HG02981 (cell line): ENCODE data around the gene DOK3.

Experiments
- ATAC-seq: cut with Tn5 transposase; IDR thresholded peaks from one replicate; pipeline ENCODE4 v1.9.1; 2021; ENCODE audit warnings: mild to moderate bottlenecking, moderate library complexity; ENCODE audit not compliant: unreplicated experiment

The DOK3 gene

GRCh38 chr5:177484902-177485549, 24.6 kb downstream of the DOK3 start:
- ATAC-seq: no peak

- no peak for ATAC-seq
These were observed 25.4 kb downstream of the DOK3 start for GRCh38 chr5:177483994-177484901.

- ATAC-seq: no peak
These were observed 26.6 kb downstream of the DOK3 start for GRCh38 chr5:177483042-177483441.

- ATAC-seq: no peak
These were observed 27.2 kb downstream of the DOK3 start for GRCh38 chr5:177482359-177482795.

- ATAC-seq: no peak
These were observed 29.9 kb downstream of the DOK3 start for GRCh38 chr5:177479774-177480173.

GRCh38 chr5:177478711-177479646, 30.6 kb downstream of the DOK3 start:
- ATAC-seq: no peak

- no peak for ATAC-seq
These were observed 31.7 kb downstream of the DOK3 start for GRCh38 chr5:177477701-177478477.

GRCh38 chr5:177476531-177477233, 32.9 kb downstream of the DOK3 start:
- no peak for ATAC-seq

GRCh38 chr5:177475563-177476427, 33.8 kb downstream of the DOK3 start:
- no peak for ATAC-seq

GRCh38 chr5:177474846-177475562, 34.6 kb downstream of the DOK3 start:
- no peak for ATAC-seq

GRCh38 chr5:177474002-177474476, 35.6 kb downstream of the DOK3 start:
- no peak for ATAC-seq

- ATAC-seq: peak; percentile 29
These were observed 36.1 kb downstream of the DOK3 start, which contains the start of gene DBN1 for GRCh38 chr5:177473443-177474001. Gene DBN1 (minus strand): TSS chr5:177473634. CDS start chr5:177473521, 113 bp downstream.

GRCh38 chr5:177472460-177473442, 36.9 kb downstream of the DOK3 start:
- ATAC-seq: peak; percentile 49

- no peak for ATAC-seq
These were observed 37.8 kb downstream of the DOK3 start for GRCh38 chr5:177471610-177472356.

- no peak for ATAC-seq
These were observed 38.7 kb downstream of the DOK3 start for GRCh38 chr5:177470759-177471536.
